Measurements from ENCODE around the gene C1orf21. TPM values are rescaled to one million over a fixed set of nuclear protein-coding genes. Genes with fewer than 3 reads are reported as not detected.

C1orf21 gene
- total and polyA plus RNA-seq, 2 donors = 13.6 to 42.7 TPM

DNA sequence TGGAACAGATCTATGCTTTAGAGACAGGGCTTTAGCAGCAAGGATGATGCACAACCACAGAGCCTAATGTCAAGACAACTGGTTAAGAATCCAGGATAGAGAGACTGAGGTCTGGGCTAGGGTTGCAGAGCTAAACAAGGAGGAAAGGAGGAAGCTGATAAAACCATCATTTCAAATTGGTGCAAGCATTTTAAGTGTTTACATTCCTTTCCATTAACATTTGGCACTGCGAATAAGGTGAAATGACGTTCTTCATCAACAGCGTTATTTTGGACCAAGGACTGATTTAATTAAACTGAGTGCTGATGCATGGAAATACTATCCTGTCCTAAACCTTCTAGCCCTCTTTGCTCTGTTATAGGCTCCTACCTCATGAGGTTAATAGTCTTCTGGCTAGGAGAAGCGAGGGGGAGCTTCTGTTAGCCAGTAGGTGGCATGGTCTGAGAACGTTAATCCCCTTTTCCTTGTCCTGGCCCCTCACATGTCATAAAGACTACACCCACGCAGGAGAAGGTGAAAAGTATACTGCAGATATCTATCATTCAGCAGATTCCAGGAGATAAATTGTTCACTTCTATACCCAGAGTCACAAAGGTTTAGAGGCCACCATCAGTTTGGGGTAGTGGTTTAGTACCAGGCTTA is 7.6 kb upstream of the C1orf21 start:
- WGBS = 86% methylated on average over 6 of the region's 6 CpGs

GRCh38 chr1:184380468-184380867 is 6.4 kb upstream of the C1orf21 start:
- peak in 1 of 9 donors; percentile 13 for DNase-seq (ENCODE audit: low read depth in 6 of 9, low spot score in 9 of 9)
- Histone ChIP-seq H3K9me3 (ENCODE audit: control insufficient read depth in 2 of 2, insufficient read depth in 1 of 2, low read length in 1 of 2) (no peaks in the 10 kb centered on the region), H3K36me3 (ENCODE audit: control insufficient read depth in 2 of 2, insufficient read depth in 2 of 2, low read length in 1 of 2) (no peaks in the 10 kb centered on the region), H3K4me1 (ENCODE audit: control insufficient read depth in 2 of 2, insufficient read depth in 2 of 2, low read length in 2 of 2) (no peaks in the 10 kb centered on the region), H3K27me3 (ENCODE audit: control insufficient read depth in 2 of 2, insufficient read depth in 1 of 2, low read length in 1 of 2) (peaks cover 2 to 10% of the 10 kb centered on the region in 2 donors), H3K4me3 (ENCODE audit: low read length in 2 of 2) (no peak overlapping the region), H3K27ac (ENCODE audit: low read depth in 1 of 2, low read length in 1 of 2) (no peak overlapping the region)
- WGBS = 62% methylated on average over 1 of the region's 1 CpG

More for the DNA sequence above, 7.6 kb upstream of the C1orf21 start:
- Histone ChIP-seq H3K4me3 (ENCODE audit: low read length in 2 of 2) (no peak overlapping the region), H3K9me3 (ENCODE audit: control insufficient read depth in 2 of 2, insufficient read depth in 1 of 2, low read length in 1 of 2) (no peaks in the 10 kb centered on the region), H3K4me1 (ENCODE audit: control insufficient read depth in 2 of 2, insufficient read depth in 2 of 2, low read length in 2 of 2) (no peaks in the 10 kb centered on the region), H3K27me3 (ENCODE audit: control insufficient read depth in 2 of 2, insufficient read depth in 1 of 2, low read length in 1 of 2) (peaks cover 0 to 4% of the 10 kb centered on the region in 2 donors), H3K27ac (ENCODE audit: low read depth in 1 of 2, low read length in 1 of 2) (no peak overlapping the region), H3K36me3 (ENCODE audit: control insufficient read depth in 2 of 2, insufficient read depth in 2 of 2, low read length in 1 of 2) (no peaks in the 10 kb centered on the region)
- DNase-seq (ENCODE audit: low read depth in 6 of 9, low spot score in 9 of 9) = no peak

DNA sequence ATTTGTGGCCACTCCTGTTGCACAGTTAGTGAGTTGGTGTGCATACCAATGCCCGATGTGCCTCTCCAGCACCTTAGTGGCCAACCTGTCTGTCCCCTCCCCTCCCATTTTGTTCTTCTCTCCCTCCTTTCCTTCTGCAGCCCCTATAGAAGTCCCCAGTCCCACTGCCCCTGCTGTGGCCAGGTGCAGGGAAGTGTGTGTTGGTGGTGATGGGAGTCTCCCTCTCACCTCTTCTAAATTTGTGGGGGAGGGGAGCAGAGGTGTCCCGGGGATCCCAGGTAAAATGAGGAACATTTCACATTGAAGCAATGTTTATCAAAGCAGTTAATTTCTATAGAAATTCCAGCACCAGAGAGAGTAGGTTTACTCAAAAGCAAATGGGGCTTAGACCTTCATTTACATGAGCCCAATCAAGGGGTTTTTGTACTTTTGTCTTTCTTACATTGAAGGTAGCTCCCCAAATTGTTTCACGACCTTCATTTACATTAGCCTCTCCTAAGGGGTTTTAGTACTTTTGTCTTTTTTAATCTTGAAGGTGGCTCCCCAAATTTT is 3.0 kb upstream of the C1orf21 start:
- 89% methylated on average over 3 of the region's 3 CpGs for WGBS
- H3K4me3 ChIP-seq (ENCODE audit: low read length in 2 of 2) = no peak overlapping the region
- peaks cover 0 to 11% of the 10 kb centered on the region in 2 donors for H3K4me1 ChIP-seq (ENCODE audit: control insufficient read depth in 2 of 2, insufficient read depth in 2 of 2, low read length in 2 of 2)

GRCh38 chr1:184385865-184386311 is 941 bp upstream of the C1orf21 start:
- Histone ChIP-seq H3K9me3 (ENCODE audit: control insufficient read depth in 2 of 2, insufficient read depth in 1 of 2, low read length in 1 of 2) (no peaks in the 10 kb centered on the region), H3K4me3 (ENCODE audit: low read length in 2 of 2) (peak overlapping the region; percentile 61 to 81), H3K27me3 (ENCODE audit: control insufficient read depth in 2 of 2, insufficient read depth in 1 of 2, low read length in 1 of 2) (peaks cover 7 to 44% of the 10 kb centered on the region in 2 donors), H3K36me3 (ENCODE audit: control insufficient read depth in 2 of 2, insufficient read depth in 2 of 2, low read length in 1 of 2) (no peaks in the 10 kb centered on the region), H3K27ac (ENCODE audit: low read depth in 1 of 2, low read length in 1 of 2) (no peak overlapping the region), H3K4me1 (ENCODE audit: control insufficient read depth in 2 of 2, insufficient read depth in 2 of 2, low read length in 2 of 2) (peaks cover 0 to 11% of the 10 kb centered on the region in 2 donors)
- DNase-seq (ENCODE audit: low read depth in 6 of 9, low spot score in 9 of 9) = no peak
- WGBS = 65% methylated on average over 17 of the region's 17 CpGs

More for the DNA sequence above, 3.0 kb upstream of the C1orf21 start:
- DNase-seq (ENCODE audit: low read depth in 6 of 9, low spot score in 9 of 9) = no peak
- Histone ChIP-seq H3K27ac (ENCODE audit: low read depth in 1 of 2, low read length in 1 of 2) (no peak overlapping the region), H3K27me3 (ENCODE audit: control insufficient read depth in 2 of 2, insufficient read depth in 1 of 2, low read length in 1 of 2) (peaks cover 7 to 43% of the 10 kb centered on the region in 2 donors), H3K9me3 (ENCODE audit: control insufficient read depth in 2 of 2, insufficient read depth in 1 of 2, low read length in 1 of 2) (no peaks in the 10 kb centered on the region), H3K36me3 (ENCODE audit: control insufficient read depth in 2 of 2, insufficient read depth in 2 of 2, low read length in 1 of 2) (no peaks in the 10 kb centered on the region)

DNA sequence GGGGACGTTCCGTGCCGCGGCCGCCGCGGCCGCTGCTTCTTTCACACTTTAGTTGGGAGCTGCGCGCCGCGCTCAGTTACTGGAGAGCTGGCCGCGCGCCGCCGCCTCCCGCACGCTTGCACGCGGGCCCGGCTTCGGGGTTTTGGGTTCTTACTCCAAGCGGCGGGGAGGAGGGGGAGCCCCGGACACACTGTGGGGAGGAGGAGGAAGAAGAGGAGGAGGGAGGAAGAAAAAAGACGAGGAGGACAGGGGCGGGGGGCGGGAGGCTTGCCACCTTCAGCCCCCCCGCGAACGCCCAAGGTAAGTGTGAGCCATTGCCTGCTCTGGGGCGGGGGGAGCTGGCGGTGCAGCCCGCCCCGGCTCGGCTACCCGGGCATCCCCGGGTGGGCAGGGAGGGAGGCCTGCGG is 243 bp downstream of the C1orf21 start:
- H3K4me3 ChIP-seq (ENCODE audit: low read length in 2 of 2) = peak overlapping the region; percentile 61 to 81
- H3K9me3 ChIP-seq (ENCODE audit: control insufficient read depth in 2 of 2, insufficient read depth in 1 of 2, low read length in 1 of 2) = no peaks in the 10 kb centered on the region
- H3K36me3 ChIP-seq (ENCODE audit: control insufficient read depth in 2 of 2, insufficient read depth in 2 of 2, low read length in 1 of 2) = no peaks in the 10 kb centered on the region
- peaks cover 0 to 11% of the 10 kb centered on the region in 2 donors for H3K4me1 ChIP-seq (ENCODE audit: control insufficient read depth in 2 of 2, insufficient read depth in 2 of 2, low read length in 2 of 2)
- peak in 1 of 9 donors; percentile 3 for DNase-seq (ENCODE audit: low read depth in 6 of 9, low spot score in 9 of 9)
- peaks cover 7 to 44% of the 10 kb centered on the region in 2 donors for H3K27me3 ChIP-seq (ENCODE audit: control insufficient read depth in 2 of 2, insufficient read depth in 1 of 2, low read length in 1 of 2)
- WGBS = 1% methylated on average over 40 of the region's 40 CpGs
- H3K27ac ChIP-seq (ENCODE audit: low read depth in 1 of 2, low read length in 1 of 2) = peak overlapping the region; percentile 55 to 56

DNA sequence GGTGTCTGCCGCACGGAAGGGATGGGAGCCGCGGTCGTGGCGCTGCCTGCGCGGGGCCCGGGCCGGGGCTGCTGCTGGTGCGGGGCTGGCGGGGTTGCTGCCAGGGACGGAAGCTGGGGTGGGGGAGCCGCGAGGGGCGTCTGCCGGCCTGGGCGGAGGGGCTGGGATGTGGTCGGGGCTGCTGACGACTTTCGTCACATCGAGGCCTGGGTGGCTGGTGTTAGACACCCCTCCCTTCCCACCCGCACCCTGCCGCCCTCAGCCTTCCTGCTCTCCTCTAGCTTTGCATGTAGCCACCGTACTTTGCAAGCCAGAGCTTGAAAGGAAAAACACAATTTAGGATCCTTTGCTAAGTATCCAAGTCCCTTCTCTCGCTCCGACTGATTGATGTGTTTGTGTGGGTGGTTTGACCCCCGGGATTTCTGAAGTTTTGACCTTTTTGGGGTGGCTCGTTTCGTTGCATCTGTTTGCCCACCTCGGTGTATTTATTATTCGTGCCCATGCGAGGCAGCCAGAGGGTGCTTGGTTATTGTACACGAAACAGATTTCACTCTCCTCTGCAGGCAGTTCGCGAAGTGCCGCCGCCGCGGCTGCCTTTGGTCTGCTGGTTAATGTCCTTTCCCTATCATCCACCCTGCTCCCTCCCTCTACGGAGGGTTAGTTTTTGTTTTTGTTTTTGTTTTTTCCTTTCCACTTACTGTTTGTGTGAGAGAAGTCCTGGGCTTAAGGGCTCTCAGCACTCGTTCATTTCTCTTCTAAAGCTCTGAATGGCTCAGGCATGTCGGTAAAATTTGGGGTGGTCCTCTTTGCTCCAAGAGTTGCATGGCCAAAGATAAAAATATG is 868 bp downstream of the C1orf21 start:
- H3K27me3 ChIP-seq (ENCODE audit: control insufficient read depth in 2 of 2, insufficient read depth in 1 of 2, low read length in 1 of 2) = peaks cover 7 to 44% of the 10 kb centered on the region in 2 donors
- peak overlapping the region; percentile 55 to 56 for H3K27ac ChIP-seq (ENCODE audit: low read depth in 1 of 2, low read length in 1 of 2)
- no peaks in the 10 kb centered on the region for H3K36me3 ChIP-seq (ENCODE audit: control insufficient read depth in 2 of 2, insufficient read depth in 2 of 2, low read length in 1 of 2)
- peak overlapping the region; percentile 61 to 81 for H3K4me3 ChIP-seq (ENCODE audit: low read length in 2 of 2)
- WGBS = under 1% methylated on average over 43 of the region's 43 CpGs
- no peaks in the 10 kb centered on the region for H3K9me3 ChIP-seq (ENCODE audit: control insufficient read depth in 2 of 2, insufficient read depth in 1 of 2, low read length in 1 of 2)
- DNase-seq (ENCODE audit: low read depth in 6 of 9, low spot score in 9 of 9) = peak in 5 of 9 donors; percentile 8 to 53 (median 20)
- peaks cover 0 to 11% of the 10 kb centered on the region in 2 donors for H3K4me1 ChIP-seq (ENCODE audit: control insufficient read depth in 2 of 2, insufficient read depth in 2 of 2, low read length in 2 of 2)

GRCh38 chr1:184388319-184388889 is 1.6 kb downstream of the C1orf21 start:
- H3K4me1 ChIP-seq (ENCODE audit: control insufficient read depth in 2 of 2, insufficient read depth in 2 of 2, low read length in 2 of 2) = peaks cover 0 to 11% of the 10 kb centered on the region in 2 donors
- peaks cover 7 to 44% of the 10 kb centered on the region in 2 donors for H3K27me3 ChIP-seq (ENCODE audit: control insufficient read depth in 2 of 2, insufficient read depth in 1 of 2, low read length in 1 of 2)
- WGBS = 3% methylated on average over 7 of the region's 7 CpGs
- H3K36me3 ChIP-seq (ENCODE audit: control insufficient read depth in 2 of 2, insufficient read depth in 2 of 2, low read length in 1 of 2) = no peaks in the 10 kb centered on the region
- peak overlapping the region; percentile 47 to 81 for H3K4me3 ChIP-seq (ENCODE audit: low read length in 2 of 2)
- no peak overlapping the region for H3K27ac ChIP-seq (ENCODE audit: low read depth in 1 of 2, low read length in 1 of 2)
- no peaks in the 10 kb centered on the region for H3K9me3 ChIP-seq (ENCODE audit: control insufficient read depth in 2 of 2, insufficient read depth in 1 of 2, low read length in 1 of 2)
- peak in 1 of 9 donors; percentile 31 for DNase-seq (ENCODE audit: low read depth in 6 of 9, low spot score in 9 of 9)

DNA sequence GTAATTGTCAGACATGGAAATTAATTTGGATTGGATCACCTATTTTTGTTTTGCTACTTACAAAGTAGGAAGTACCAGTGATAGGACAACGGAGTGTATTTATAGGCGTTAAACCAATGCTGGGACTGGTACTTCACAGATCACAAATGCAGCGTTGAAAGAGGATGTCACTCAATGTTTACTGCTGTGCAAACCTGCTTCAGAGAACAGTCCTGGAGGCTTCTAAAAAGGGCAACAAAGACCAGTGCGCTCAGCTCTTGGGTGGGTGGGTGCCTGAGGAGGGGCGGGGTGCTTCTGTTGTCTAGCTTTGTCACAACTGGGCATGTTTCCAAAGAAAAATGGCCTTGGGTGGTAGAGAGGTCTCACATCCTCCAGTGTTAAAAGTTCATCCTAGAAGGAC is 2.1 kb downstream of the C1orf21 start:
- Histone ChIP-seq H3K9me3 (ENCODE audit: control insufficient read depth in 2 of 2, insufficient read depth in 1 of 2, low read length in 1 of 2) (no peaks in the 10 kb centered on the region), H3K27ac (ENCODE audit: low read depth in 1 of 2, low read length in 1 of 2) (no peak overlapping the region), H3K27me3 (ENCODE audit: control insufficient read depth in 2 of 2, insufficient read depth in 1 of 2, low read length in 1 of 2) (peaks cover 7 to 40% of the 10 kb centered on the region in 2 donors), H3K4me1 (ENCODE audit: control insufficient read depth in 2 of 2, insufficient read depth in 2 of 2, low read length in 2 of 2) (peaks cover 0 to 11% of the 10 kb centered on the region in 2 donors), H3K36me3 (ENCODE audit: control insufficient read depth in 2 of 2, insufficient read depth in 2 of 2, low read length in 1 of 2) (no peaks in the 10 kb centered on the region), H3K4me3 (ENCODE audit: low read length in 2 of 2) (no peak overlapping the region)
- DNase-seq (ENCODE audit: low read depth in 6 of 9, low spot score in 9 of 9) = peak in 1 of 9 donors; percentile 15
- 56% methylated on average over 5 of the region's 5 CpGs for WGBS
